ENCODE measurements around the gene ZNF638.
"Not testable (repeated sequence)": the region's sequence is repeated elsewhere in the genome, so short reads cannot be mapped to it uniquely, and the experiment has no call there.

Gene ZNF638

GRCh38 chr2:71331581-71332434 lies at the start of gene ZNF638:
ZNF638 (plus strand) TSS chr2:71331782; CDS start chr2:71348955, 17,173 bp downstream.
- peak; percentile 84 for DNase-seq

GRCh38 chr2:71281950-71282349 lies 49.6 kb upstream of the ZNF638 start:
- DNase-seq: no peak

- no peak for DNase-seq
These were observed 49.1 kb upstream of the ZNF638 start for GRCh38 chr2:71282493-71282892.

GRCh38 chr2:71283131-71283530 lies 48.5 kb upstream of the ZNF638 start:
- DNase-seq: no peak

GRCh38 chr2:71285706-71286105 lies 45.9 kb upstream of the ZNF638 start:
- DNase-seq: no peak

GRCh38 chr2:71291398-71291797 lies 40.2 kb upstream of the ZNF638 start:
- DNase-seq: no peak

GRCh38 chr2:71292159-71292558 lies 39.4 kb upstream of the ZNF638 start:
- no peak for DNase-seq

GRCh38 chr2:71298914-71299313 lies 32.7 kb upstream of the ZNF638 start:
- DNase-seq: no peak

- no peak for DNase-seq
These were observed 32.1 kb upstream of the ZNF638 start for GRCh38 chr2:71299507-71299906.

GRCh38 chr2:71303849-71304248 lies 27.7 kb upstream of the ZNF638 start:
- no peak for DNase-seq

GRCh38 chr2:71306762-71307161 lies 24.8 kb upstream of the ZNF638 start:
- DNase-seq: no peak

GRCh38 chr2:71313016-71313766 lies 18.4 kb upstream of the ZNF638 start:
- DNase-seq: no peak

- DNase-seq: no peak
These were observed 14.5 kb upstream of the ZNF638 start for GRCh38 chr2:71317060-71317459.

- not testable (repeated sequence) for DNase-seq
These were observed 13.7 kb upstream of the ZNF638 start for GRCh38 chr2:71317900-71318299.

- DNase-seq: no peak
These were observed 8.2 kb upstream of the ZNF638 start for GRCh38 chr2:71323386-71323785.

- no peak for DNase-seq
These were observed 4.6 kb upstream of the ZNF638 start for GRCh38 chr2:71326968-71327367.

GRCh38 chr2:71327916-71328315 lies 3.7 kb upstream of the ZNF638 start:
- no peak for DNase-seq

- no peak for DNase-seq
These were observed 1.4 kb upstream of the ZNF638 start for GRCh38 chr2:71330155-71330554.

- DNase-seq: no peak
These were observed 824 bp upstream of the ZNF638 start for GRCh38 chr2:71330585-71331330.

GRCh38 chr2:71331331-71331580 lies 326 bp upstream of the ZNF638 start:
- not testable (repeated sequence) for DNase-seq

GRCh38 chr2:71332435-71332796 lies 834 bp downstream of the ZNF638 start:
- no peak for DNase-seq

GRCh38 chr2:71333619-71334018 lies 2.0 kb downstream of the ZNF638 start:
- no peak for DNase-seq

- DNase-seq: no peak
These were observed 4.8 kb downstream of the ZNF638 start for GRCh38 chr2:71336384-71336783.

- DNase-seq: no peak
These were observed 5.2 kb downstream of the ZNF638 start for GRCh38 chr2:71336802-71337201.
